Dermis microvascular lymphatic vessel endothelial cell (primary cell): ENCODE measurements around the gene THOC1. TPM values are rescaled to one million over a fixed set of nuclear protein-coding genes. Genes with fewer than 3 reads are reported as not detected.

ENCODE experiments used
- DNase-seq, 2 donors: peaks; one replicate each; pipeline versions ENCODE4 v3.0.0 to v3.0.0-alpha.2; 2010; ENCODE audit warnings: low read depth in 2 of 2
- total RNA-seq: library from RNA; depleted of rRNA; stranded (reverse); fragments of >200 nt; gene quantifications from 2 replicates; pipeline ENCODE4 v1.2.1, GENCODE V29; 2014

The THOC1 gene
- total RNA-seq, 1 donor from 2014 or later, result 19.0 TPM

DNA sequence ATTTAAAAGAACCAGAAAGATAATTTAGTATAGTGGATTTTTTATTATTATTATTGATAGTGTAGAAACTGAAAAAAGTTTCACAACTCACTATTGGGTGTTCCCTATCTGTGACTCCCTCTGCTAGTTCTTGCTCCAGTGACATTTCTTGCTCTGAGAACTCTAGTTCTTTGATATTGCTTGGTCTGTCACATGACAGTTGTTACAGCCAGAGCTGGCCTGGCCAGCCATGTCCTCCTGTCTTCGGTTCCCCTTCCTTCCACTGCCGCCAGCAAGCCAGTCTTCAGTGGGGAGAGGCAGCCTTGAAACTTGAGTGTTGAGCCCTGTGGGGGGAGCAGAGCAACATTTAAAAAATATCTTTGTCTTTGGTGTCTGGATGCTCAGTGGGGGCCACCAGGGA lies 7.6 kb upstream of the THOC1 start:
- DNase-seq, result no peak

GRCh38 chr18:274313-274712 lies 6.5 kb upstream of the THOC1 start:
- no peak for DNase-seq

DNA sequence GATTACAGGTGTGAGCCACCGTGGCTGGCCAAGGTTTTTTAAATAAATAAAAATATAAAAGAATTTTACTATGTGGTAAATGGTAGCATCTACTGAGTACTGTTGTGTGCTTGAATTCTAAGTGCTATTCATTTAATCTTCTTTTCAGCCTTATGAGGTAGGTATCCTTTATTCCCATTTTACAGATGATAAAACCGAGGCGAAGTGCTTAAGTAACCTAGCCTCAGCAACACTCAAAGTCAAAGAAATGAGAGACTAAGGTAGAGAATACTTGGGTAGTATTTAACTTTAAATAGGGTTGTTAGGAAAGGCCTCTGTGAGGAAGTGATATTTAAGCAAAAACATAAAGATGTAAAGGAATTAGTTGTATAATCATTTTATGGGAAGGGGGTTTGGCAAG lies 5.7 kb upstream of the THOC1 start:
- DNase-seq, result no peak

- DNase-seq, result no peak
These were observed 4.8 kb upstream of the THOC1 start for GRCh38 chr18:272650-273049.

DNA sequence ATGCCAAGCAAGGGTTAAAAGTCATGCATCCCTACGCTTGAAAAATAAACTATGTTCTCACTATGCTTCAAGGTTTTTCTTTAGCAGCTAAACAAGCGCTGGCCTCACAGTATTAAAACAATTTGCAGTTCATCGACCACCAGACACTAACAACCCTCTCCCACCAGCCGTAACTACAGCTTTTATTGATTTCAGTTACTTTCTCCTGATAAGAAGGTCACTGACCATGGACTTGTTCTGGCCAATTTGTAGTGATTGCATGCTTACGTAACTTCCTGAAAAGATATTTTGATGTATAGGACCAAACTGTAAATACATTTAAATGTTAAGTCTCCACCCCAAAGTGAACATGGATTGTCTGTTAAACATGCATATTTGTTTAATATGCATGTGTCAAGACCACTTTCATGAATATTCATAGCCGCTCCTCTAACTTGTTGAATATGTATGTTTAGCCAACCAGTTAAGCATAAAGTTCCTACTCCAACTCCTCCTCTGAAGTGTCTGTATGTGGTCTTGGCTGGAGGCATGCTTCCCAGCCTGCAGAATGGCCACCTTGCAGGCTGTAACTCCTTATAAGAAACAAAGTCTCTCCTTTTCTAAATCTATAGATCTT lies 1.7 kb upstream of the THOC1 start:
- DNase-seq, result no peak

GRCh38 chr18:267380-267687 lies 513 bp downstream of the THOC1 start:
- no peak for DNase-seq

DNA sequence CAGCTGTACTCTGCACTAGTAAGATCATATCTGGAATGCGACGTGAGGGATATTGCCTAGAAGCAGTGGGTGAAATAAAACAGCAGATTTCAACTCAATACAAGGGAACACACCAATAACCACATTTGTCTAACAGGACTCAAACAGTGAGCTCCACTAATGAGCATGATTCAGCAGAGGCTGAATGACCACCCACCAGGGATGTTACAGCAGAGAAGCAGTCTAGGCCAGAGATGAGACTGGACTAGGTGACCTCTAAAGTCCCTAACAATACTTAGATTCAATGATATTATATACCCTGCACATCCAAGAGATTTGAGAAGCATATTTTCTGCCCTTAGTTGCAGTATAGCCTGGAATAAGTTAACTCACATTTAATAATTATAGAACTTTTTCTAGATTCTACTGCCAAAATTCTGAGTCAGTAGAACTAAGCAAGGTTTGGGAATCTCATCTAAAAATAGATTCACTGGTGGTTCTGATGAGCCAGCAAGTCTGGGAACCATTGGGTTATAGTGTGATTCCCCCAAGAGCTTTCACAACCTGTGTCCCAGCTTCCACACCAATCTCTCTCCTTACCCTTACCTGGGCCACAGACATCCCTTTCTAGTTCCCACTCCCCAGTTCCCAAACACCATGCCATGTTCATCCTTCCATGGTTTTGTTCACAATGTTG lies 6.3 kb downstream of the THOC1 start:
- no peak for DNase-seq

DNA sequence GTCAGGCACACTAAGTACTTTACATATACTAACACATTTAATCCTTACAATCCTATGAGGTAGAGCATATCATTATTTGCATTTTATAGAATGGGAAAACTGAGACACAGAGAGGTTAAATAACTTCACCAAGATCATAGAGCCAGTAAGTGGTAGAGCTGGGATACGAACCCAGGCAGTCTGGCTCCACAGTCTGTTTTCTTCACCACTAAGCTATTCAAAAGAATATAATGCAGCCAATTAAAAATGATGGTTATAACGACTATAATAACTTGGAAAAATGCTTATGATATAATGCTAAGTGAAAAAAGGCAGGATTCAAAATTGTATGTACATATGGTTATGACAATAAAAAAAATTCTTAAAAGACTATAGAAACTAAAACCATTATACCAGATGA lies 7.3 kb downstream of the THOC1 start:
- no peak for DNase-seq

DNA sequence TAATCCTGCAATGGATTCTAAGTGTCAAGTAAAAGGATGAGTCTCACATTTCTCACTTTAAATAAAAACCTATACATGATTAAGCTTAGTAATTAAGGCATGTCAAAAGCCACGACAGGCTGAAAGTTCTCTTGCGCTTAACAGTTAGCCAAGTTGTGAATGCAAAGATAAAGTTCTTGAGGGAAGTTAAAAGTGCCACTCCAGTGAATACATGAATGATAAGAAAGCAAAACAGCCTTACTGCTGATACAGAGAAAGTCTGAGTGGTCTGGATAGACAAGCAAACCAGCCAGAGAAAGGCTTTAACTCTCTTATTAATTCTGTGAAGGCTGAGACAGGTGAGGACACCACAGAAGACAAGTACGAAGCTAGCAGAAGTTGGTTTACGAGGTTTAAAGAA lies 12.7 kb downstream of the THOC1 start:
- DNase-seq, result no peak

- no peak for DNase-seq
These were observed 14.7 kb downstream of the THOC1 start for GRCh38 chr18:253121-253520.

GRCh38 chr18:251572-251971 lies 16.3 kb downstream of the THOC1 start:
- DNase-seq, result no peak

DNA sequence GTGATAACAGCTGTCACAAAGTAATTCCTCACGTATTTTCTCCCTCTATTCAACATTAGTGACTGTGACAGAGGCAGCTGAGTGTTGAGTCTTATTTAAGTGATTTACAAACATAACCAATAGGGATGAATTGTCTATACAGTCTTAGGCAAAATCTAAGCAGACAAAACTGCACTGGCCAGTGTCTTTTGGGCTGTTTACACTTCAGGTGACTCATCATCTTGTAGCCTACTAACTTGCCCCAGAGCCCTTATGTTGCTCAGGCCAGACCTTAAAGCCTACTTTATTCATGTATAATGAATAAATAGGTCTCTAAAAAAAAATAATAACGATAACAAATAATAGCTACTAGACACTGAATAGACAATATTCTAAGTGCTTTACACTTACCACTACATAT lies 17.2 kb downstream of the THOC1 start:
- no peak for DNase-seq

- no peak for DNase-seq
These were observed 19.8 kb downstream of the THOC1 start for GRCh38 chr18:248053-248452.

GRCh38 chr18:245282-245847 lies 22.5 kb downstream of the THOC1 start:
- DNase-seq, result no peak

GRCh38 chr18:240175-240574 lies 27.7 kb downstream of the THOC1 start:
- no peak for DNase-seq

- no peak for DNase-seq
These were observed 36.3 kb downstream of the THOC1 start for GRCh38 chr18:231563-231962.

GRCh38 chr18:228586-228985 lies 39.3 kb downstream of the THOC1 start:
- no peak for DNase-seq

GRCh38 chr18:227902-228301 lies 39.9 kb downstream of the THOC1 start:
- DNase-seq, result no peak

GRCh38 chr18:227374-227773 lies 40.5 kb downstream of the THOC1 start:
- DNase-seq, result no peak

- DNase-seq, result no peak
These were observed 42.1 kb downstream of the THOC1 start for GRCh38 chr18:225745-226144.

DNA sequence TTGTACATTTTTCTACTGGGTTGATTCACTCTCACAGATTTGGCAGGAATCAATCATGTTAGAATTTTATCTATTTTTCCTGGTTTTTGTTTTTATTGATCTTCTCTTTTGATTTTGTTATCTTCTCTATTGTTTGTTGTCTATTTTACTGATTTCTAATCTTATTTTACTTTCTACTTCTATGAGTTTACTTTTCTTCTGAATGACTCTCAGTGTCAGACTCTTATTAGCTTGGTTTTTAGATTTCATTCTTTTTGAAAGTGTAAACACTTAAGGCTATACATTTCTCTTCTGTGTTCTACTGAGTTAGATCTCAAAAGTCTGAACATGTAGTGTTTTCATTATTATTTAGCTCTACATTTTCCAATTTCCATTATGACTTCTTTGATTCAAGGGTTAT lies 47.1 kb downstream of the THOC1 start:
- DNase-seq, result no peak

GRCh38 chr18:217532-218336 lies 50.1 kb downstream of the THOC1 start:
- no peak for DNase-seq
